ENCODE results near the gene ARHGEF28. TPM values are rescaled to one million over a fixed set of nuclear protein-coding genes. Genes with fewer than 3 reads are reported as not detected.

ARHGEF28 gene
- total and polyA plus RNA-seq, 5 donors: 1.1 to 1.7 (median 1.4) TPM

DNA sequence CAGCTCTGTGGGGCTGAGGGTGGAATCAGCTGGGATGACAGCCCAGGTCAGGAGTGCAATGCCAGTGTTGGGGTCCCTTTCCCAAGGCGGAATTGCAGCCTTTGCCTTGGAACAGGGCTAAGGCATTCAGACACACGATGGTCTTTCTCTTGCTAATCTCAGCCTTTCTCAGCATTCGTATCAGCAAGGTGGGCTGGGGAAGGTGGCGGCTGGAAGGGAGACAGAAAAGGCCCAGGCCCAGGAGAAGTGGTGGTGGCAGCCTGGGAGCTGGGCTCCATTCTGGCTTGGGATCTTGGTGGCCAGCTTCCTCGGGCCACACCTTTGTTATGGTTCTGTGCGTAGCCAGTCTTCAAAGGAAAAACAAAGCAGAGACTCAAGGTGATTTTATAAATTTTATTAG lies 1.1 kb upstream of the ARHGEF28 start:
- DNase-seq (no peak), ATAC-seq (no peak)
- Histone ChIP-seq H3K27me3 (ENCODE audit: control insufficient read depth, insufficient read depth) (no peaks in the 10 kb centered on the region), H3K9me3 (ENCODE audit: control insufficient read depth, low read length) (no peaks in the 10 kb centered on the region), H3K4me1 (ENCODE audit: control insufficient read depth, insufficient read depth, low read length) (no peaks in the 10 kb centered on the region), H3K27ac (ENCODE audit: low read length) (no peak overlapping the region), H3K4me3 (ENCODE audit: low read length) (no peak overlapping the region)
- intact Hi-C loops (cut with DNase I): no loop called here
- WGBS: 84% methylated on average over 6 of the region's 6 CpGs

DNA sequence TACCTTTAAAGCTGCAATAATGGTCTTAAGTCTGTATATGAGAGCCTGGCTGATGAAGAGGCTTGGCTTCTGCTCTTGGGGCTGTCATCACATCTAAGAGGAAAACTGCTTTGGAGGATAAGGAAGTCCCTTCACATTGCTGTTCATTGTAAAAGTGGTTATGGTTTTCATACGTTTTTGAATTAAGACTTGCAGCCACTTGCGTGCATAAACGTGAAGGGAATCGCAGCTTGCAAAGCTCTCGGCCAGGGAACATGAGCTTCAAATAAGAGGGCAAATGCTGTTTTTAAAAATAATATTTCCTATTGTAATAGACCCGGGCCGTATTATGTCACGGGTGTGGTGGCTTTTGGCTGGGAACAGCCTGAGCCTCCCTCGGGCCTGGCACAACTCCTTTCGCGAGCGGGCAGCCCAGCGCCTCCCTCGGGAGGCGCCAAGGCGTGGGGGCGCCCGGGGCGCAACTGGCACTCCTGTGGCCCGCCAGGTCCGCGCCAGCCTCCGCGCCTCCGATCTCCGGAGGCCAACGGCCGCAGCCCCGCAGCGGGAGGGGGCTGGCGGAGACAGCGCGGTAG lies 538 bp upstream of the ARHGEF28 start:
- intact Hi-C loops (cut with DNase I): no loop called here
- ATAC-seq: peak; percentile 66 to 68
- no peaks in the 10 kb centered on the region for H3K27me3 ChIP-seq (ENCODE audit: control insufficient read depth, insufficient read depth)
- no peaks in the 10 kb centered on the region for H3K9me3 ChIP-seq (ENCODE audit: control insufficient read depth, low read length)
- peak overlapping the region; percentile 96 for H3K4me3 ChIP-seq (ENCODE audit: low read length)
- under 1% methylated on average over 33 of the region's 33 CpGs for WGBS
- H3K27ac ChIP-seq (ENCODE audit: low read length): peak overlapping the region; percentile 42
- peak in 1 of 3 donors; percentile 16 for DNase-seq
- H3K4me1 ChIP-seq (ENCODE audit: control insufficient read depth, insufficient read depth, low read length): no peaks in the 10 kb centered on the region

DNA sequence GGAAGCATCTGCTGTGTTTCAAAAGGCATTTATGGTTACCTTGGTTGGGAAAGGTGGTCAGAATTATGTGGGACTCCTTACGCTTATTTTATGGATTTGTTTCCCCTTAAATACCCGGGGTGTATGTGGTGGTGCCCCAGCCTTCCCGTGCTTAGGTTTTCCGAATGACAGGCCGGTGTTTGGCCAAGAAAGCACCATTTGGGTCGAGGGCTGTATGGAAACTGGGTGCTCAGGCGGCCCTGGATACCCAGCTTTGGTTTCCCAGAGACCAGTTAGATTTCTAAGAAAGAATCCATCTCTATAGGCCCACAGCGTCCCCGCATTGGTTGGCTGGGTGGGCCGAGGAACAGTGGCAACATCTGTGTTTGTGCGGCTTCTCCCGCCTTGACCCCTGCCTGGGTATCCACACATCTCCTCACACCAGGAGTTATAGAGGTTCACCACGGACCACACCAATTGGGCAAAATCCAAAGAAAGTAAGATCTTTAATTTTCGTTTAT lies 868 bp downstream of the ARHGEF28 start:
- H3K27ac ChIP-seq (ENCODE audit: low read length): no peak overlapping the region
- H3K27me3 ChIP-seq (ENCODE audit: control insufficient read depth, insufficient read depth): no peaks in the 10 kb centered on the region
- H3K4me3 ChIP-seq (ENCODE audit: low read length): peak overlapping the region; percentile 96
- no peaks in the 10 kb centered on the region for H3K9me3 ChIP-seq (ENCODE audit: control insufficient read depth, low read length)
- 75% methylated on average over 14 of the region's 14 CpGs for WGBS
- intact Hi-C loops (cut with DNase I): no loop called here
- DNase-seq (no peak), ATAC-seq (no peak)
- H3K4me1 ChIP-seq (ENCODE audit: control insufficient read depth, insufficient read depth, low read length): no peaks in the 10 kb centered on the region

DNA sequence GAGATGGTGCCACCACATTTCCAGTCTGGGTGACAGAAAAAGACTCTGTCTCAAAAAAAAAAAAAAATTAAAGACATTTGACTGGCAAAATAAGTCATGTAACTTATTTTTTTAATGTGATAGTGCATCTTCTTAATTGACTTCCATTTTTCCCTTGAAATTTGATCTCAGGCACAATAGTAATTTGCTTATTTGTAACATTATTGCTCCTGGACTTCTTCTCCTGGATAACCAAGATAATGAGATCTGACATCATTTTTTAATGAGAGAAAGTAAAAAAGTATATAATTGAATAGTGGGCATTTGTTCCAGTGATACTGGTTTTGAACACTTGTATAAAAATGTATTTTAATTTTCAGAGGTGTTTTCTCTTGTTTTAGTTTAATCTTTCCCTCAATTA lies 3.5 kb downstream of the ARHGEF28 start:
- Histone ChIP-seq H3K27me3 (ENCODE audit: control insufficient read depth, insufficient read depth) (no peaks in the 10 kb centered on the region), H3K4me3 (ENCODE audit: low read length) (no peak overlapping the region), H3K4me1 (ENCODE audit: control insufficient read depth, insufficient read depth, low read length) (no peaks in the 10 kb centered on the region), H3K27ac (ENCODE audit: low read length) (no peak overlapping the region), H3K9me3 (ENCODE audit: control insufficient read depth, low read length) (no peaks in the 10 kb centered on the region)
- intact Hi-C loops (cut with DNase I): no loop called here
- DNase-seq (no peak), ATAC-seq (no peak)

DNA sequence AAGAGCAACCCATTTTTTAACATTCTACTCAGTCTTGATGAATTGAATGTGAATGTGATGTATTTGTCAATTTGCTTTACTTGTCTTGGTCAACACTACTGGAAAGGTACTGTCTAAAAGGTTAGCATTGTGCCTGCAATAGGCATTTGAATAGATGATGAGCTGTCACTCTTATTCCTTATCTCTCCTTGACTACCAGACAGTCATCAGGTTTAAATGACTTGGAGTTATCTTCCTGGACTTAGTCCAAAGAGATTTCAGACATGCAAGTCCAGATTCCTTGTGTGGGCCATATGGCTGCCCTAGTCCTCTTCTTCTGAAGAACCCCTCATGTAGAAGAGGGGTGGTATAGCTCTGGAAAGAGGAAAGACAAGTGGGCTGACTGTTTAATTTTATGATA lies 4.8 kb downstream of the ARHGEF28 start:
- H3K4me1 ChIP-seq (ENCODE audit: control insufficient read depth, insufficient read depth, low read length): no peaks in the 10 kb centered on the region
- ATAC-seq: no peak
- intact Hi-C loops (cut with DNase I): no loop called here
- DNase-seq: no peak
- no peak overlapping the region for H3K27ac ChIP-seq (ENCODE audit: low read length)
- no peaks in the 10 kb centered on the region for H3K27me3 ChIP-seq (ENCODE audit: control insufficient read depth, insufficient read depth)
- H3K9me3 ChIP-seq (ENCODE audit: control insufficient read depth, low read length): no peaks in the 10 kb centered on the region
- no peak overlapping the region for H3K4me3 ChIP-seq (ENCODE audit: low read length)

DNA sequence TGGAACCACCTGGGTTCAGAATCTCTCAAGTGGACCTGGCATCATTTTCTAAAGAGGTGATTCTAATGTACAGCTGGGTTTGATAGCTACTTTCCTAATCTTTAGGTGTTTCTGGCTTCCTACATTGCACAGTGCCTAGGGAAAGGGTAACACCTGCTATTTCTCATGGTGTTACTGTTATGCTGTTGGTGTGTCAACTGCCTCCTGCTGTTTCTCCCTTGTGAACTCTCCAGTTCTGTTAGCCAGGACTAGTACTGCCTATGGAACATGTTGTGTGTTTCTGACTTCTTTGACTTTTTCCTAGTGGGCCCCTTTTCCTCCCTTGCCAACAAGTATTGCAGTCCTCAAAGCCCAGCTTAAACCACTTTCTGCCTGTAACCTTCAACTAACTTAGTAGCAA lies 5.5 kb downstream of the ARHGEF28 start:
- Histone ChIP-seq H3K27me3 (ENCODE audit: control insufficient read depth, insufficient read depth) (no peaks in the 10 kb centered on the region), H3K4me1 (ENCODE audit: control insufficient read depth, insufficient read depth, low read length) (no peaks in the 10 kb centered on the region), H3K4me3 (ENCODE audit: low read length) (no peak overlapping the region), H3K9me3 (ENCODE audit: control insufficient read depth, low read length) (no peaks in the 10 kb centered on the region), H3K27ac (ENCODE audit: low read length) (no peak overlapping the region)
- DNase-seq: no peak
- no peak for ATAC-seq
- intact Hi-C loops (cut with DNase I): no loop called here

DNA sequence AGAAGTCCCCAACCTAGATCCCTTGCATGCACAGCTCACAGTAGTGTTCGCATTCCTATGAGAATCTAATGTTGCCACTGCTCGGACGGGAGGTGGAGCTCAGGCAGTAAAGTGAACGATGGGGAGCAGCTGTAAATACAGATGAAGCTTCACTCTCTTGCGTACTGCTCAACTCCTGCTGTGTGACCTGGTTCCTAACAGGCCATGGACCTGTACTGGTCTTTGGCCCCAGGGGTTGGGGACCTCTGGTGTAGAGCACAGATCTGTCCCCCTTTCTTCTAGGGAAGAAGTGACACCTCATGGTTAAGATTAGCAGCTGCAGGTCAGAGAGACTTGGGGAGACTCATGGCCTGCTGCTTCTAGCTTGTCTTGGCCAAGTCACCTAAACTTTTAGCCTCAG lies 7.1 kb downstream of the ARHGEF28 start:
- Histone ChIP-seq H3K27me3 (ENCODE audit: control insufficient read depth, insufficient read depth) (no peaks in the 10 kb centered on the region), H3K9me3 (ENCODE audit: control insufficient read depth, low read length) (no peaks in the 10 kb centered on the region), H3K4me1 (ENCODE audit: control insufficient read depth, insufficient read depth, low read length) (no peaks in the 10 kb centered on the region), H3K4me3 (ENCODE audit: low read length) (no peak overlapping the region), H3K27ac (ENCODE audit: low read length) (no peak overlapping the region)
- intact Hi-C loops (cut with DNase I): no loop called here
- ATAC-seq: no peak
- 86% methylated on average over 5 of the region's 5 CpGs for WGBS
- DNase-seq: no peak

DNA sequence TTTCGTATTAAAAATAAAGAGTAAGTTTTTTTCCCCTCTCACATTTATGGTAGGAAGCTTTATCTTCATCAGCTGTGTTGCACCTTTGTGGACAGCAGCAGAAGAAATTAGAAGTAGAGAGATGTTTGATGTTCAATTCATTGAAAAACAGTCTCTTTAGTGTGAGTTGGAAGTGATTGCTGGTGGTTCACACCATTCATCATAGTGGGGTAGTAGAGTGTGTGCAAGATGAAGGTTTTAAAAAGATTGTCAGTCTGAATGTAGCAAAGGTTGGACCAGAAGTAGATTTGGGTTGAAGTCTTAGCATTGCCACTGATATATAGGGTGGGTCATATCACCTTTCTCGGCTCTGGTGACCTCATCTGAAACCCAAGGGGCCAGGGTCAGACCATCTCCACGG lies 10.4 kb downstream of the ARHGEF28 start:
- intact Hi-C loops (cut with DNase I): loop anchor here in 1 of 4 donors (5.0 kb wide), 1 partner anchor 121 kb away; no protein-coding TSS in a partner anchor
- 79% methylated on average over 3 of the region's 3 CpGs for WGBS

DNA sequence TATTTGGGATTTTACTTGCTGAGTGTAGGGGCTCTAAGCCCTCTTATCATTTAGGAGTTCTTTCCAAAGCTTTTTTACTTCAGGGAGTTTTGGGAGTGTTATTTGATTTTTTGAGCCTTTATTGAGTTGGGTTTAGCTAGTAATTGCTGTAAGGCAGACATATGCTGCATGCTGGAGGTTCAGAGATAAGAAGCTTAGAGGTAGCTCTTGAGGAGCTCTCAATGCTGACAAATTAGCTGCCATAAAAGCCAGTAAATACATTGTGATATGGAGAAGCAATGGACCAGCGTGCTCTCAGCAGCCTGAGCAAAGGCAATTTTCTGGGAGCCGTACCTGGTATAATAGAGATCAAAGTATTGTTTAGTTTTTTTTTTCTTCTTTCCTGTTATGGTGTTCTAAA lies 11.6 kb downstream of the ARHGEF28 start:
- H3K9me3 ChIP-seq (ENCODE audit: control insufficient read depth, low read length): no peaks in the 10 kb centered on the region
- DNase-seq (no peak), ATAC-seq (no peak)
- no peaks in the 10 kb centered on the region for H3K4me1 ChIP-seq (ENCODE audit: control insufficient read depth, insufficient read depth, low read length)
- WGBS: 79% methylated on average over 2 of the region's 2 CpGs
- intact Hi-C loops (cut with DNase I): loop anchor here in 1 of 4 donors (5.0 kb wide), 1 partner anchor 120 kb away; no protein-coding TSS in a partner anchor
- H3K27ac ChIP-seq (ENCODE audit: low read length): no peak overlapping the region
- H3K27me3 ChIP-seq (ENCODE audit: control insufficient read depth, insufficient read depth): no peaks in the 10 kb centered on the region
- no peak overlapping the region for H3K4me3 ChIP-seq (ENCODE audit: low read length)

More for the DNA sequence above, 10.4 kb downstream of the ARHGEF28 start:
- H3K27ac ChIP-seq (ENCODE audit: low read length): no peak overlapping the region
- no peaks in the 10 kb centered on the region for H3K27me3 ChIP-seq (ENCODE audit: control insufficient read depth, insufficient read depth)
- no peaks in the 10 kb centered on the region for H3K4me1 ChIP-seq (ENCODE audit: control insufficient read depth, insufficient read depth, low read length)
- no peak overlapping the region for H3K4me3 ChIP-seq (ENCODE audit: low read length)
- H3K9me3 ChIP-seq (ENCODE audit: control insufficient read depth, low read length): no peaks in the 10 kb centered on the region
- ATAC-seq (no peak), DNase-seq (no peak)

DNA sequence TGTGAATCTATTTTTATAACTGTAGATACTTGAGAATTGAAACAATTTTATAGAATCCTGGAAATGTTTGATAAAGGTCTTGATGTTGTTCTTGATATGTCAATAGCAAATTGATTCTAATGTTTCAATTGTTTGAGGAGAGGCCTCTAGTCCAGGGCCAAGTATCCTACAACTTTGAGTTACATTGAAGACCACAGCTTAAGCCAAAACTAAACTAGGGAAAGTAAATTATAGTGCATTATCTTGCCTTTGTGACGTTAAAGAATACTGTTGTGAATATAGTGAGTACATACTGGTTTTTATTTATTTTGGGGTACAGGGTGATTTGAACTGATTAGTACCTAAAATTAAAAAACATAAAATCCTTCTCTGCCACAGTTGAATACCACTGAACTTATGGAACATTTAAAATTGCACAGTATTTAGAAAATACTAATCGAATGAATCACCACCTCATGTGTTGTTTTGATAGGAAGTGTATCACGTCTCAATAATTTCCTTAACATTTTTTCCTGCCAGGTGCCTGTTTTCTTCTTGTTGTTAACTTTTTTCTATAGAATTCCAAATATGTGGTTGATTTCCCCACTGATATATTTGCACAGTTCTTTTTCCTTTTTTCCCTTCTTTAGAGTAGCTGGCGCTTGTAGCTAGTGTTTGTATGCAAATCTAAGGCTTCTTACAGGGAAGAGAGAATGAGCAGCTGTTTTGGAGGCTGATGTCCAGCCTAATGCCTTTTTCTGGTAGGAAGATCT lies 12.5 kb downstream of the ARHGEF28 start:
- no peaks in the 10 kb centered on the region for H3K9me3 ChIP-seq (ENCODE audit: control insufficient read depth, low read length)
- intact Hi-C loops (cut with DNase I): loop anchor here in 1 of 4 donors (5.0 kb wide), 1 partner anchor 119 kb away; no protein-coding TSS in a partner anchor
- no peak overlapping the region for H3K27ac ChIP-seq (ENCODE audit: low read length)
- H3K27me3 ChIP-seq (ENCODE audit: control insufficient read depth, insufficient read depth): no peaks in the 10 kb centered on the region
- H3K4me3 ChIP-seq (ENCODE audit: low read length): no peak overlapping the region
- 63% methylated on average over 4 of the region's 4 CpGs for WGBS
- H3K4me1 ChIP-seq (ENCODE audit: control insufficient read depth, insufficient read depth, low read length): no peaks in the 10 kb centered on the region
- DNase-seq (no peak), ATAC-seq (no peak)

DNA sequence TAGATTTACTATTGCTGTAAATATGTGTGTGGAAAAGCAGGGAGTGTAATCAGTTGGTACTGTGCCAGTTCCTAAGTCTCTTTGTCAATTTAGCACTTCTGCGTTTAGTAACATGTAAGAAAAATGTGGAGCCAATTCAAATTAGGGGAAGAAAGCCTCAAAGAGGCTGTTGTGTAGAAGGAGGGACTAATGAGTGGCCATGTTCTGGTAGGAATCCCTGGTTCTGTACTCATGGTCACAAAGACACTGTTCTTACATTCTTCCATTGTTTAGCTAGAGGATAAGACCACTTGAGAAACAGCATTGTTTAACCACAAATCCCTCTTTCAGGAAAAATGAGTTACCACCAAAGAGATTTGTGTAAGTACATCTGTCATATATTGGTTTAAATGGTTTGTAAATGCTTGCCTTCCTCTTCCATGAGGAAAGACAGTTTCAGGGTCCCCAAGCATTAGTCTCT lies 14.9 kb downstream of the ARHGEF28 start:
- H3K9me3 ChIP-seq (ENCODE audit: control insufficient read depth, low read length): no peaks in the 10 kb centered on the region
- no peak for DNase-seq
- H3K27me3 ChIP-seq (ENCODE audit: control insufficient read depth, insufficient read depth): no peaks in the 10 kb centered on the region
- H3K4me1 ChIP-seq (ENCODE audit: control insufficient read depth, insufficient read depth, low read length): no peaks in the 10 kb centered on the region
- 7% methylated on average over 1 of the region's 1 CpG for WGBS
- H3K27ac ChIP-seq (ENCODE audit: low read length): no peak overlapping the region
- no peak overlapping the region for H3K4me3 ChIP-seq (ENCODE audit: low read length)
- intact Hi-C loops (cut with DNase I): no loop called here
- no peak for ATAC-seq

Data from right cardiac atrium (tissue), 5 donors.